ENCODE measurements around the gene C19orf25. TPM values are rescaled to one million over a fixed set of nuclear protein-coding genes. Genes with fewer than 3 reads are reported as not detected.
A peak's percentile ranks its signal among the peaks of the same experiment; 100 is the strongest.

The C19orf25 gene
- total and polyA plus RNA-seq, 7 donors, result 8.1 to 45.0 (median 19.9) TPM

GRCh38 chr19:1446713-1447481 is 32.1 kb downstream of the C19orf25 start:
- Histone ChIP-seq H3K27ac (no peak overlapping the region), H3K9me3 (no peaks in the 10 kb centered on the region), H3K4me1 (no peaks in the 10 kb centered on the region), H3K4me3 (peak overlapping the region; percentile 53), H3K36me3 (ENCODE audit: insufficient read depth in 1 of 2, low read depth in 1 of 2) (peaks cover 4 to 12% of the 10 kb centered on the region in 2 donors), H3K27me3 (ENCODE audit: insufficient read depth in 3 of 3, low read length in 2 of 3) (peaks cover 0 to 64% (median 44%) of the 10 kb centered on the region in 3 donors)
- intact Hi-C loops (cut with DNase I), result loop anchor here in 1 of 2 donors (1.0 to 10.0 kb wide), 3 partner anchors 25 to 162 kb away; partner anchors contain the start of gene EFNA2
- no peak for DNase-seq
- no peak for ATAC-seq
- TF ChIP-seq, protein P1, sequence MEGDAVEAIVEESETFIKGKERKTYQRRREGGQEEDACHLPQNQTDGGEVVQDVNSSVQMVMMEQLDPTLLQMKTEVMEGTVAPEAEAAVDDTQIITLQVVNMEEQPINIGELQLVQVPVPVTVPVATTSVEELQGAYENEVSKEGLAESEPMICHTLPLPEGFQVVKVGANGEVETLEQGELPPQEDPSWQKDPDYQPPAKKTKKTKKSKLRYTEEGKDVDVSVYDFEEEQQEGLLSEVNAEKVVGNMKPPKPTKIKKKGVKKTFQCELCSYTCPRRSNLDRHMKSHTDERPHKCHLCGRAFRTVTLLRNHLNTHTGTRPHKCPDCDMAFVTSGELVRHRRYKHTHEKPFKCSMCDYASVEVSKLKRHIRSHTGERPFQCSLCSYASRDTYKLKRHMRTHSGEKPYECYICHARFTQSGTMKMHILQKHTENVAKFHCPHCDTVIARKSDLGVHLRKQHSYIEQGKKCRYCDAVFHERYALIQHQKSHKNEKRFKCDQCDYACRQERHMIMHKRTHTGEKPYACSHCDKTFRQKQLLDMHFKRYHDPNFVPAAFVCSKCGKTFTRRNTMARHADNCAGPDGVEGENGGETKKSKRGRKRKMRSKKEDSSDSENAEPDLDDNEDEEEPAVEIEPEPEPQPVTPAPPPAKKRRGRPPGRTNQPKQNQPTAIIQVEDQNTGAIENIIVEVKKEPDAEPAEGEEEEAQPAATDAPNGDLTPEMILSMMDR (IDR thresholded peaks at IDR 0.05), result no peak
- 3 to 4% (median 4%) methylated on average over 45 to 63 of the region's 63 CpGs for WGBS, 3 donors

DNA sequence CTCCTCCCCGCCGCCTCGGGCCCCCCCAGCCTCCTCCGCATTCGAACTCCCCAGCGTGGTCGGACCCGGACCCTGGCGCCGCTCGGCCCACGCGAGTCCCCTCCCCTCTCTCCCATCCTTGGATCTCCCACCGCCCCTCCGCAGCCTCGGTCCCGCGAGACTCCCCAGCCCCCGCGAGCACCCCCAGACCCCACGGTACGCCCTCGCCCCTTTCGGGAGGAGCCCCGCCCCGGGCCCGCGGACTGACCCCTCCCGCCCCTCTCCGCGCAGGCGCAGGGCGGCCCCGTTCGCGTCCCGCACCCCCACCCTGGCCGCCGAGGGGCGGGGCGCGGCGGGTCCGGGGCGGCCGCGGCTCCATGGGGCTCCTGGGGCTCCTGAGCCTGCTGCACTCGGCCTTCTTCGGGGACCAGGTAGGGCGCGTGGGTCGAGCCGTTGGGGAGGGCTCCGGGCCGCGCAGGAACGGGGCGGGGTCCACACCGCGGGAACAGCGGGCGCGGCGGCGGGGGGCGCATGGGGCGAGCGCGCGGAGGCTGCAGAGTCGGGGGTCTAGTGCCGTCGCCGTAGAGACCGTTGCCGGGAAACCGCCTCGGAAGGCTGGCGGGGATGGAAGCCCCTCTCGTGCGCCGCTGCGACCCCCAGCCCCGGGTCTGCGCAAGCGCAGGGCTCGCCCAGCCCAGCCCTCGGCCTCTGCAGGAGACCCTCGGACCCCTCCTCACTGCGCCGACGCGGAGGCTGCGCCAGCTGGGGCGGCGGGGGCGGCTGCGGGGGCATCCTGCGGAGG is 32.9 kb downstream of the C19orf25 start:
- Histone ChIP-seq H3K27ac (no peak overlapping the region), H3K27me3 (ENCODE audit: insufficient read depth in 3 of 3, low read length in 2 of 3) (peaks cover 0 to 57% (median 38%) of the 10 kb centered on the region in 3 donors), H3K36me3 (ENCODE audit: insufficient read depth in 1 of 2, low read depth in 1 of 2) (peaks cover 9 to 19% of the 10 kb centered on the region in 2 donors), H3K9me3 (no peaks in the 10 kb centered on the region), H3K4me1 (no peaks in the 10 kb centered on the region), H3K4me3 (peak overlapping the region; percentile 53)
- TF ChIP-seq, protein P1 (IDR thresholded peaks at IDR 0.05), result no peak
- 0 to 2% (median 1%) methylated on average over 30 to 99 of the region's 99 CpGs for WGBS, 3 donors
- DNase-seq (no peak), ATAC-seq (no peak)
- intact Hi-C loops (cut with DNase I), result loop anchor here in 1 of 2 donors (1.0 to 10.0 kb wide), 3 partner anchors 26 to 161 kb away; partner anchors contain the start of gene EFNA2

DNA sequence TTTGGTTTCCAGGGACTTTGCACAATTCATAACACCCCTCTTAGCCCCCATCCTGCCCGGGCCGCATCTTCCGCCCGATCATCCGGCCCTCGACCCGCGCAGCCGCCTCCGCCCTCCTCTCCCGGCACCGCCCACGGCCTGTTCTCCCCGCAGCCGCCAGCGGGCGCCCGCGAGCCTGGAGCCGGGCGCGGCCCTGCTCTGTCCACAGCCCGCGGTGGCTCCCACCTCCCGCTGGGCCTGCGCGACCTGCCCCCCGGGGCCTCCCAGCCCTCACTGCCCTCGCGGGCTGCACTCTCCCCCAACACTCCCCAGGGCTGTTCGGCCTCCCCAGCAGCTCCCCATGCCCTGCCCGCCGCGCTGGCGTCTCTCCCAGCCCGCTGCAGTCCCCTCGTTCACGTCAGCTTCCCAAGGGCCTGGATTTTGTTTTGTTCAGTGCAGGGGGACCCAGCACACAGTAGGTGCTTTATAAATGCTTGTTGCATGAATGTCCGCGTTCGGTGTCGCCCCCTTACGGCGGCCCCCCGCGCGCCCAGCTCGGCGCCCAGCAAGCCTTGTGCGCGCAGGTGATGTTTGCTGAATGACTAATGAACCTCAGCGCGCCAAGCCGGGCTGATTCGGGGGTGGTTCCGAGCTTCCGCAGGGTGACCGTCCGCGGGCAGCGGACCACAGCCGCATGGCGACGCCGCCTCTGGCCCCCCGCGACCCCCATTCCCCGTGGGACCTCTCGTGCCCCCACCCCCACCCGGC is 33.7 kb downstream of the C19orf25 start:
- Histone ChIP-seq H3K9me3 (no peaks in the 10 kb centered on the region), H3K27me3 (ENCODE audit: insufficient read depth in 3 of 3, low read length in 2 of 3) (peaks cover 0 to 50% (median 31%) of the 10 kb centered on the region in 3 donors), H3K4me3 (peak overlapping the region; percentile 53), H3K27ac (no peak overlapping the region), H3K4me1 (peaks cover 3% of the 10 kb centered on the region), H3K36me3 (ENCODE audit: insufficient read depth in 1 of 2, low read depth in 1 of 2) (peaks cover 16 to 27% of the 10 kb centered on the region in 2 donors)
- WGBS, 3 donors, result 3 to 5% (median 4%) methylated on average over 43 to 70 of the region's 70 CpGs
- ATAC-seq (peak; percentile 86 to 90 (median 86)), DNase-seq (peak; percentile 74 to 85)
- TF ChIP-seq, protein P1 (IDR thresholded peaks at IDR 0.05), result peak; percentile 87
- intact Hi-C loops (cut with DNase I), result loop anchor here in 1 of 2 donors (5.0 to 10.0 kb wide), 2 partner anchors 128 to 161 kb away; partner anchors contain the start of gene EFNA2

DNA sequence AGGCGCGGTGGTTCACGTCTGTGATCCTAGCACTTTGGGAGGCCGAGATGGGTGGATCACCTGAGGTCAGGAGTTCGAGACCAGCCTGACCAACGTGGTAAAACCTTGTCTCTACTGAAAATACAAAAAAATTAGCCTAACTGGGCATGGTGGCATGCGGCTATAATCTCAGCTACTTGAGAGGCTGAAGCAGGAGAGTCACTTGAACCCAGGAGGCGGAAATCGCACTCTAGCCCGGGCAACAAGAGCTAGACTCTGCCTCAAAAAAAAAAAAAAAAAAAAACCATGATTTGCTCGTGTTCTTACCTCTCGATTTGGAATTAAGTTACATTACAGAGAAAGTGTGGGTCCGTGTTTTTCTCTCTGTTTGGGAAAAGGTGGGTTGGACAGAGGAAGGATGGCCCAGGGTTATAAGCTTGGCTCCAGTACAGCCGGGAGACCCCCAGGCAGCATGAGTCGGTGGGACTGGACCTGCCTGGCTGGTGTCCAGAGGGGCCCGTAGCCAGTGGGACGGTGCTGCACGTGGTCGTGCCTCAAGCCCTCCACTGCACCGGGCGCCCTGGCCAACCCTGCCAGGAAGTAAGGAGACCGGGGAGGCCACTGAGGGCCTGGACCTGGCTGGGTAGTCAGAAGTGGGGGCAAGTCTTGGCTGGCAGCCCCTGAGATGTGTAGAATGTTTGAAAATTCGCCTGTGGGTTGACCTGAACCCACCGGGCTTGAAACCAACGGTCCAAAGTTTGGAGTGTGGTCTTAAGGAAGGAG is 37.2 kb downstream of the C19orf25 start:
- DNase-seq (no peak), ATAC-seq (no peak)
- intact Hi-C loops (cut with DNase I), result loop anchor here in 1 of 2 donors (10.0 kb wide), 1 partner anchor 157 kb away; the partner anchor contains the start of gene EFNA2
- Histone ChIP-seq H3K36me3 (ENCODE audit: insufficient read depth in 1 of 2, low read depth in 1 of 2) (peaks cover 17 to 37% of the 10 kb centered on the region in 2 donors), H3K4me1 (peaks cover 29% of the 10 kb centered on the region), H3K4me3 (no peak overlapping the region), H3K27ac (no peak overlapping the region), H3K27me3 (ENCODE audit: insufficient read depth in 3 of 3, low read length in 2 of 3) (peaks cover 0 to 16% (median 11%) of the 10 kb centered on the region in 3 donors), H3K9me3 (no peaks in the 10 kb centered on the region)
- TF ChIP-seq, protein P1 (IDR thresholded peaks at IDR 0.05), result no peak
- WGBS, 3 donors, result 80 to 85% (median 81%) methylated on average over 25 of the region's 25 CpGs

All from psoas muscle (tissue), 8 donors.